HepG2 (cell line): ENCODE measurements around the gene TNFAIP3. TPM values are rescaled to one million over a fixed set of nuclear protein-coding genes. Genes with fewer than 3 reads are reported as not detected.
A peak's percentile ranks its signal among the peaks of the same experiment; 100 is the strongest.

Source experiments
- ATAC-seq: fragments of 200-7000 bp; cut with Tn5 transposase; 3 replicates; pipeline ENCODE4 v1.9.1; 2020; ENCODE audit warnings: mild to moderate bottlenecking, moderate library complexity
- BruUV-seq: library from RNA; stranded (reverse); fragments of 400-500 nt; replicated peaks from 2 replicates; lab custom pipeline; 2021; lab: Mats Ljungman, UMichigan
- CTCF ChIA-PET: fragments of 300-600 bp; formaldehyde crosslinking; extraction: SDS; loops from one replicate; lab custom pipeline; 2021; ENCODE audit warnings: low total read pairs, inconsistent platforms, low intra/inter-chr PET ratio; lab: Yijun Ruan, JAX
- POLR2A ChIA-PET: fragments of 350-600 bp; sonication (Branson Sonifier 250); formaldehyde crosslinking; loops from one replicate; lab custom pipeline; 2020; ENCODE audit warnings: antibody characterized with exemption, inconsistent platforms; lab: Yijun Ruan, JAX
- DNase-seq: peaks from one replicate; pipeline ENCODE4 v3.0.0-alpha.2; 2015; ENCODE audit warnings: low spot score
- FAIRE-seq: peaks from 3 replicates; lab custom pipeline; 2011; peaks lifted over from hg19 to GRCh38; lab: Jason Lieb, UNC
- H2AFZ ChIP-seq: one replicate; pipeline ENCODE4 v1.6.1; 2011; ENCODE audit warnings: low read length, inconsistent platforms
- H3K27ac ChIP-seq: fragments of 300-600 bp; 3 replicates; pipeline ENCODE4 v1.8.0; 2011; ENCODE audit warnings: mixed run types, mild to moderate bottlenecking, mixed read lengths, low read length, inconsistent platforms; ENCODE audit not compliant: insufficient read depth; ENCODE audit errors: extremely low read length
- H3K27me3 ChIP-seq, 2 experiments: fragments of 200-600 bp in 1 of 2; 2 replicates in 1 of 2; 3 replicates in 1 of 2; pipeline versions ENCODE4 v1.6.0 to v1.8.0; 2011; ENCODE audit warnings: low read length in 2 of 2, mild to moderate bottlenecking in 2 of 2, moderate library complexity in 2 of 2, inconsistent platforms in 1 of 2; ENCODE audit not compliant: insufficient read depth in 2 of 2, control insufficient read depth in 1 of 2
- H3K36me3 ChIP-seq, 2 experiments: fragments of 200-600 bp in 1 of 2; replicated peaks in 1 of 2; 2 replicates in 1 of 2; 3 replicates in 1 of 2; pipeline versions ENCODE4 v1.5.1 to v1.8.0; 2011; ENCODE audit warnings: low read length in 2 of 2, inconsistent platforms in 1 of 2; ENCODE audit not compliant: insufficient read depth in 2 of 2, control insufficient read depth in 1 of 2
- H3K4me1 ChIP-seq: 2 replicates; pipeline ENCODE4 v1.5.1; 2012; ENCODE audit warnings: low read length, inconsistent platforms; ENCODE audit not compliant: insufficient read depth
- H3K4me2 ChIP-seq: 2 replicates; pipeline ENCODE4 v1.6.0; 2011; ENCODE audit warnings: low read depth, low read length, inconsistent platforms
- H3K4me3 ChIP-seq, 3 experiments: fragments of 200-600 bp in 1 of 3; sonication (generic), shearing (Covaris generic) in 1 of 3; replicated peaks in 1 of 3; 2 replicates each; pipeline ENCODE4 v1.5.1; 2011 to 2016; ENCODE audit warnings: low read length in 3 of 3, inconsistent platforms in 2 of 3, low read depth in 2 of 3, mild to moderate bottlenecking in 2 of 3, control low read depth in 1 of 3, mixed read lengths in 1 of 3; ENCODE audit not compliant: insufficient read depth in 1 of 3
- H3K79me2 ChIP-seq: one replicate; pipeline ENCODE4 v1.6.1; 2011; ENCODE audit warnings: low read length, inconsistent platforms; ENCODE audit not compliant: insufficient read depth
- H3K9ac ChIP-seq: 2 replicates; pipeline ENCODE4 v1.6.0; 2011; ENCODE audit warnings: mild to moderate bottlenecking, low read depth, low read length, inconsistent platforms; ENCODE audit not compliant: insufficient read depth
- H3K9me3 ChIP-seq: 2 replicates; pipeline ENCODE4 v1.5.1; 2012; ENCODE audit warnings: mild to moderate bottlenecking, low read length
- H4K20me1 ChIP-seq: 2 replicates; pipeline ENCODE4 v1.6.0; 2011; ENCODE audit warnings: inconsistent platforms, mild to moderate bottlenecking, low read length, moderate library complexity; ENCODE audit not compliant: insufficient read depth
- ATF5 ChIP-seq: sonication (generic); formaldehyde crosslinking; IDR thresholded peaks from 2 replicates; pipeline ENCODE4 v1.4.0; 2020; ENCODE audit warnings: mild to moderate bottlenecking, low read depth, missing genetic modification reagents
- WGBS: methylation state at CpG from one replicate; pipeline ENCODE4 v1.1.6; 2017; ENCODE audit warnings: low lambda C conversion rate; 5-methylcytosine and 5-hydroxymethylcytosine counted together
- in situ Hi-C: cut with HindIII; loops from 2 replicates; pipeline ENCODE4 v1.10.0; 2017; ENCODE audit warnings: low pct_unique_long_range_greater_than_20kb; ENCODE audit not compliant: extremely low pct_ligation_motif_present
- intact Hi-C: fragments of 100-400 bp; cut with micrococcal nuclease; formaldehyde crosslinking; loops from one replicate; pipeline ENCODE4 v1.10.0; 2022; ENCODE audit not compliant: unreplicated experiment
- polyA plus RNA-seq, 8 experiments: library from polyadenylated mRNA; depleted of rRNA in 3 of 8; stranded (reverse) in 7 of 8; unstranded in 1 of 8; fragments of >200 nt; fragmentation: Illumina TruSeq in 4 of 8; extraction: Trizol in 4 of 8; gene quantifications; 2 replicates each; pipeline versions ENCODE4 v1.2.1 to v1.2.3, GENCODE V29; 2011 to 2016; ENCODE audit warnings: low read depth in 4 of 8, missing spikeins in 1 of 8, mixed read lengths in 1 of 8; ENCODE audit not compliant: insufficient read depth in 1 of 8
- total RNA-seq, 5 experiments: library from RNA; depleted of rRNA; stranded (reverse); fragments of >200 nt; fragmentation: Illumina TruSeq; extraction: Trizol; gene quantifications; 2 replicates each; pipeline ENCODE4 v1.2.3, GENCODE V29; 2016; ENCODE audit warnings: low read depth in 1 of 5
- TF ChIP-seq, protein P1 (sequence below): sonication (generic); formaldehyde crosslinking; IDR thresholded peaks from 2 replicates; pipeline ENCODE4 v1.4.0; 2020; ENCODE audit warnings: mild to moderate bottlenecking, missing genetic modification reagents

The TNFAIP3 gene
- total and polyA plus RNA-seq, 2 of the 13 experiments (the other 11 are each of a cell fraction or from before 2014, with no cell fraction given), result 28.2 to 47.1 TPM

DNA sequence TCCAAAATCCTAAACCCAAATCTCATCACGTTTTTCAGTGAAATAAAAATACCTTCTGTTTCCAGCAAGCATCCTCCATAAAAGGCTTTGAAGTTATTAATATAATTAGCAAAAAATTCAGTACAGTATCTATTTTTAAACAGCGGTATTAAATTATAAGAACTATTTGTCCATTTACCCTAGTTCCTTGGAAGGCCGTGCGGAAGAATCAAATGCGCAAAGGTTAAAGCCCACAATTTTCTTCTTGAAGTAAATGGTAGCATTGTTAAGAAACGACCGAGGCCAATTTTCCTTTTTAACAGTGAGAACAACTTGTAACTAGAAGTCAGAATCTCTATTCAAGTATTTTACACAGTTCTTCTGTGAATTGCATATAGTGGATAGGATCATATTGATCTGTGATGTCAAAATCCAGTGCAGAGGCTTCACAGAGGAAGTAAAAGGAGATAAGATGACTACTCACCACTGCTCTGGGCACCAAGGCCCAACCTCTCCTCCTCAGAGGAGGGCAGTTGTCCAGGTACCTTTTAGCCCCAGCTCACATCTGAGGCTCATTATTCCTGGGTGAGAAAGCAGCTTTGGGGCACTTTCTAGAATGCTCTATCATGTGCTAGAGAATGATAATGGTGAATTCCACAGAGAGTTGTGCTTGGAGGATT is 36.3 kb downstream of the TNFAIP3 start:
- no peaks in the 10 kb centered on the region for H3K79me2 ChIP-seq
- H3K27me3 ChIP-seq, result no peaks in the 10 kb centered on the region
- in situ Hi-C loops (no loop called here), intact Hi-C loops (no loop called here)
- no peak overlapping the region for H3K4me2 ChIP-seq
- no peaks in the 10 kb centered on the region for H3K36me3 ChIP-seq
- WGBS, result 55% methylated on average over 7 of the region's 7 CpGs
- no peak overlapping the region for H2AFZ ChIP-seq
- H3K4me3 ChIP-seq, result no peak overlapping the region
- no peaks in the 10 kb centered on the region for H4K20me1 ChIP-seq
- BruUV-seq, result no TSS peak
- no peak overlapping the region for H3K27ac ChIP-seq
- no peak for DNase-seq
- no peak for TF ChIP-seq ATF5 (CRISPR knock-in tag)
- TF ChIP-seq, protein P1, sequence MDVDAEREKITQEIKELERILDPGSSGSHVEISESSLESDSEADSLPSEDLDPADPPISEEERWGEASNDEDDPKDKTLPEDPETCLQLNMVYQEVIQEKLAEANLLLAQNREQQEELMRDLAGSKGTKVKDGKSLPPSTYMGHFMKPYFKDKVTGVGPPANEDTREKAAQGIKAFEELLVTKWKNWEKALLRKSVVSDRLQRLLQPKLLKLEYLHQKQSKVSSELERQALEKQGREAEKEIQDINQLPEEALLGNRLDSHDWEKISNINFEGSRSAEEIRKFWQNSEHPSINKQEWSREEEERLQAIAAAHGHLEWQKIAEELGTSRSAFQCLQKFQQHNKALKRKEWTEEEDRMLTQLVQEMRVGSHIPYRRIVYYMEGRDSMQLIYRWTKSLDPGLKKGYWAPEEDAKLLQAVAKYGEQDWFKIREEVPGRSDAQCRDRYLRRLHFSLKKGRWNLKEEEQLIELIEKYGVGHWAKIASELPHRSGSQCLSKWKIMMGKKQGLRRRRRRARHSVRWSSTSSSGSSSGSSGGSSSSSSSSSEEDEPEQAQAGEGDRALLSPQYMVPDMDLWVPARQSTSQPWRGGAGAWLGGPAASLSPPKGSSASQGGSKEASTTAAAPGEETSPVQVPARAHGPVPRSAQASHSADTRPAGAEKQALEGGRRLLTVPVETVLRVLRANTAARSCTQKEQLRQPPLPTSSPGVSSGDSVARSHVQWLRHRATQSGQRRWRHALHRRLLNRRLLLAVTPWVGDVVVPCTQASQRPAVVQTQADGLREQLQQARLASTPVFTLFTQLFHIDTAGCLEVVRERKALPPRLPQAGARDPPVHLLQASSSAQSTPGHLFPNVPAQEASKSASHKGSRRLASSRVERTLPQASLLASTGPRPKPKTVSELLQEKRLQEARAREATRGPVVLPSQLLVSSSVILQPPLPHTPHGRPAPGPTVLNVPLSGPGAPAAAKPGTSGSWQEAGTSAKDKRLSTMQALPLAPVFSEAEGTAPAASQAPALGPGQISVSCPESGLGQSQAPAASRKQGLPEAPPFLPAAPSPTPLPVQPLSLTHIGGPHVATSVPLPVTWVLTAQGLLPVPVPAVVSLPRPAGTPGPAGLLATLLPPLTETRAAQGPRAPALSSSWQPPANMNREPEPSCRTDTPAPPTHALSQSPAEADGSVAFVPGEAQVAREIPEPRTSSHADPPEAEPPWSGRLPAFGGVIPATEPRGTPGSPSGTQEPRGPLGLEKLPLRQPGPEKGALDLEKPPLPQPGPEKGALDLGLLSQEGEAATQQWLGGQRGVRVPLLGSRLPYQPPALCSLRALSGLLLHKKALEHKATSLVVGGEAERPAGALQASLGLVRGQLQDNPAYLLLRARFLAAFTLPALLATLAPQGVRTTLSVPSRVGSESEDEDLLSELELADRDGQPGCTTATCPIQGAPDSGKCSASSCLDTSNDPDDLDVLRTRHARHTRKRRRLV (CRISPR knock-in tag), result no peak
- H3K9me3 ChIP-seq, result no peaks in the 10 kb centered on the region
- FAIRE-seq, result no peak
- peaks cover 18% of the 10 kb centered on the region for H3K4me1 ChIP-seq
- peak; percentile 34; the same call in 2 of the 3 replicates for ATAC-seq
- ChIA-PET CTCF (no interaction called here), POLR2A (no interaction called here)
- no peak overlapping the region for H3K9ac ChIP-seq
